MG63 (cell line): ENCODE results near the gene CHMP6. TPM values are rescaled to one million over a fixed set of nuclear protein-coding genes. Genes with fewer than 3 reads are reported as not detected.

Experiments used
- DNase-seq: peaks from one replicate; pipeline ENCODE4 v3.0.0-alpha.2; 2020
- H3K27me3 ChIP-seq: fragments of 250-450 bp; sonication (Bioruptor Pico); 2 replicates; pipeline ENCODE4 v1.5.1; 2020; ENCODE audit warnings: mild to moderate bottlenecking, moderate library complexity
- H3K36me3 ChIP-seq: fragments of 250-450 bp; sonication (Bioruptor Pico); 2 replicates; pipeline ENCODE4 v1.5.1; 2020; ENCODE audit warnings: mild to moderate bottlenecking, moderate library complexity
- H3K4me3 ChIP-seq: fragments of 250-450 bp; sonication (Bioruptor Pico); 2 replicates; pipeline ENCODE4 v1.5.1; 2020; ENCODE audit warnings: mild to moderate bottlenecking, moderate library complexity
- H3K9me3 ChIP-seq: fragments of 250-450 bp; sonication (Bioruptor Pico); 2 replicates; pipeline ENCODE4 v1.5.1; 2020; ENCODE audit warnings: mild to moderate bottlenecking, moderate library complexity
- total RNA-seq: library from RNA; depleted of rRNA; stranded (reverse); fragments of >200 nt; shearing (Covaris generic); gene quantifications from 2 replicates; pipeline ENCODE4 v1.2.3, GENCODE V29; 2014; ENCODE audit warnings: low replicate concordance; rRNA removed

The CHMP6 gene
- 65.4 and 74.3 TPM in 2 replicates for total RNA-seq

GRCh38 chr17:80991645-80992076, at the start of gene CHMP6:
TSS of gene CHMP6 (plus strand) at chr17:80991841. CDS start at chr17:80991919, 78 bp downstream.
- no peaks in the 10 kb centered on the region for H3K27me3 ChIP-seq
- no peaks in the 10 kb centered on the region for H3K9me3 ChIP-seq
- peak within 1 kb of the TSS; percentile 70 for H3K4me3 ChIP-seq
- peaks cover 14% of the 10 kb centered on the region for H3K36me3 ChIP-seq
- DNase-seq = peak; percentile 82

DNA sequence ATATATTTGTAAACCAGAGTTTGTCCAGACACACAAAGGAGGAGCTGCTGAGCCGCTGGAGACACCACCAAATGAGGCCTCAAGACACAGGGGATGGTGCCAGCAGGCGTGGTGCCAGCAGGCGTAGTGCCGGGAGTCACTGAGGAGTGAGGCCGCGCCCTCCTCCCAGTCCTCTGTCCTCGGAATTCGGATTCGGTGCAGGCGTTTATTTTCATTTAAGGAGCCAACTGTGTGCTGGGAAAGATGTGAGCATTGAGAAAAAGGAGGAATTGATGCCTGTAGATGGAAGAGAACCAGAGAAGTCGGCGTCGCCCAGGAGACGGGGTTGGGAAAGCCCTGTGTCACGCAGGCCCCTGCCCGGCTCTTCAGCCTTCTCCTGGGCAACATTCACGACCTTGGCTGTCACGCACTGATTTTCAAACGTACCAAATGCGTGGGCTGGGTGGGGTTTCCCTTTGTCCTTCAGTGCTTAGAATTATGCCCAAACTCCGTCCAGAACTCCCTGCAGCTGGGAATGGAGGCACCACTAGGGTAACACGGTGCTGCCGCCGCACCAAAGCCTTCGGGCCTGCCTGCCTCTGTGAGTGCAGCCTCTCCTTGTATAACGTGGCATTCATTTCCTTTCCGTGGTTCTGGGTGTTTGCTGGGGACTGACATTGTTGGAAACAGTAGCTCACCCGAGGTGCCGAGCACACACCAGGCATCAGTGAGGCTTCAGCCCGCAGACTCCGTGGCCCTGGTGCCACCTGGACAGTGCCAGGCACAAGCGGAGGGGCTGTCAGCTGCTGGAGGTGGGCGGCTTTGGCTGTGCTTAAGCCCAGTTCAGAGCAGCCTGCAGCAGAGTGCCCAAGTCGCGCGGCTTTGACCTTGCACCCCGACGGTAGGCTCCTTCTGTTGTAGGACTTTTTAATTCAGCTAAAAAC, 49.0 kb upstream of the CHMP6 start:
- DNase-seq = peak; percentile 50
- H3K4me3 ChIP-seq = no peak overlapping the region
- peaks cover 59% of the 10 kb centered on the region for H3K36me3 ChIP-seq
- H3K9me3 ChIP-seq = no peaks in the 10 kb centered on the region
- no peaks in the 10 kb centered on the region for H3K27me3 ChIP-seq

- no peak for DNase-seq
Measured at GRCh38 chr17:80943346-80944145, 48.1 kb upstream of the CHMP6 start.

DNA sequence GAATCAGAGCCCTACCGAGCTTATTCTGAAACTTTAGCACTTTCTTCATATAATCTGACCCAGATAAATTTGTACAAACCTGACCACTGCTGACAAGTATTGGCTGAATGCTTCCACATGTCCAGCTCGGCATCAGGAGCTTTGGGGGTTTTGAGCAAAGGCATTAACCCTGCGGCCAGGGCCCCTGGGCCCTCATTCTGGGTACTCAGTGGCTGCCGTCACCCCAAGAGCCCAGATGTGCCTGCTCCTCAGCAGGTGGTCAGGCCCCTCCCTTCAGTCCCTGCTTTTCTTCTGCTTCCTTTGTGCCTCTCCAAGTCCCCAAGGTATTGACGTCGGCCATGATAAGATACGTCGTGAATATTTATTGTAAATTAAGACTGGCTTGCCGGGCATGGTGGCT, 47.3 kb upstream of the CHMP6 start:
- no peak overlapping the region for H3K4me3 ChIP-seq
- H3K36me3 ChIP-seq = peaks cover 62% of the 10 kb centered on the region
- no peaks in the 10 kb centered on the region for H3K9me3 ChIP-seq
- no peak for DNase-seq
- H3K27me3 ChIP-seq = no peaks in the 10 kb centered on the region

More at GRCh38 chr17:80943346-80944145, 48.1 kb upstream of the CHMP6 start:
- no peaks in the 10 kb centered on the region for H3K27me3 ChIP-seq
- peaks cover 60% of the 10 kb centered on the region for H3K36me3 ChIP-seq
- no peak overlapping the region for H3K4me3 ChIP-seq
- no peaks in the 10 kb centered on the region for H3K9me3 ChIP-seq

DNA sequence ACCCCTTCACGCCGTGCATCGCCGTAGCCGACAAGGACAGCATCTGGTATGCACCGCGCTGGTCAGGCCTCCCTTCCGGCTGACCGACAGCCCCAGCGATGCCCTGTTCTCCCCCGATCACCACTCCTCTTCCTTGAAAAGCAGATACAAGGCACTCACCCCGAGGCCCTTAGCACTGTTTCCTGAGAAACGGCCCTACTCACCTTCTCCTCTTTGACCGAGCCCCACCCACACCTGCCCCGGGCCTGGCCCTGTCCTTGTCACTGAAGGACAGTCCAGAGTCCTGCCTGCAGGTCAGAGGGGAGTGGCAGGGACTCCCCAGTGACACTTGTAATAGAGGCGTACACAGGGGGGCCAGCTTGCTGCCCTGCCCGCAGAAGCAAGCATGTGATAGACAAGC, 45.9 kb upstream of the CHMP6 start:
- H3K4me3 ChIP-seq = no peak overlapping the region
- peaks cover 56% of the 10 kb centered on the region for H3K36me3 ChIP-seq
- no peaks in the 10 kb centered on the region for H3K9me3 ChIP-seq
- H3K27me3 ChIP-seq = no peaks in the 10 kb centered on the region
- no peak for DNase-seq

DNA sequence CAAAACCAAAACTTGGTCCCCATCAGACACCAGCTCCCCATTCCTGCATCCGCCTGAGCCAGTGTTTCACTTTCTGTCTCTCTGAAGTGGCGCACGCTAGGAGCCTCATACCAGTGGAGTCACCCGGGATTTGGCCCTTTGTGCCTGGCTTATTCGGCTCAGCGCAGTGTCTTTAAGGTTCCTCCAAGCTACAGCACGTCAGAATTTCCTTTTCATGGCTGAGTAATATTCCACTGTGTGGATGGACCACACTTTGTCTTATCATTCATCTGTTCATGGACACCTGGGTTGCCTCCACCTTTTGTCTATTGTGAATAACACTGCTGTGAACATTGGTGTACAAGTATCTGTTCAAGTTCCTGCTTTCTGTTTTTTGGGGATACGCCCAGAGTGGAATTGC, 45.2 kb upstream of the CHMP6 start:
- Histone ChIP-seq H3K36me3 (peaks cover 54% of the 10 kb centered on the region), H3K4me3 (no peak overlapping the region), H3K27me3 (no peaks in the 10 kb centered on the region), H3K9me3 (no peaks in the 10 kb centered on the region)
- DNase-seq = no peak

- DNase-seq = no peak
- Histone ChIP-seq H3K4me3 (no peak overlapping the region), H3K9me3 (no peaks in the 10 kb centered on the region), H3K27me3 (no peaks in the 10 kb centered on the region), H3K36me3 (peaks cover 51% of the 10 kb centered on the region)
Measured at GRCh38 chr17:80947200-80947940, 44.3 kb upstream of the CHMP6 start.

- Histone ChIP-seq H3K4me3 (no peak overlapping the region), H3K27me3 (no peaks in the 10 kb centered on the region), H3K36me3 (peaks cover 46% of the 10 kb centered on the region), H3K9me3 (no peaks in the 10 kb centered on the region)
- DNase-seq = no peak
Measured at GRCh38 chr17:80948019-80948975, 43.3 kb upstream of the CHMP6 start.

DNA sequence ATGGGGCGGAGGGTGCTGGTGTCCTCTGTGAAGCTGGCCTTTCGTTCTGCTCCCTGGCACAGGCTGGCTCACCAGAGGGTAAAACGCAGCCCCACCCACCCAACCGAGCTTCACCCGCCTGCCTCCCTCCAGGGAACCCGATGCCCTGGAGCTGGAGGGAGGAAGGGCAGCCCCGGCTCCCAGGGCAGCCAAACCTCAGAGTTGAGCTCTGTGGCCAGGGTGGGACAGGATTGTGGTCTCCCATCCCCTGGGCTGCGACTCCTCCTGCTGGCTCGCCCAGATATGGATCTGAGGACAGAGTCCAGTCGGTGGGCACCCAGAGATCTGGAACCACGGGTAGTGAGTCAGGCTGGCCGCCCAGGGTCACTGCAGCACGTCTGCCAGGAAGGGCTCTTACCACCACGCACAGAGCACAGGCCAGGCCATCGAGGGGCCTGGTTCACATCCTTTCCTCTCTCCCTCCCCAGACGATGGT, 42.6 kb upstream of the CHMP6 start:
- Histone ChIP-seq H3K36me3 (peaks cover 46% of the 10 kb centered on the region), H3K4me3 (no peak overlapping the region), H3K27me3 (no peaks in the 10 kb centered on the region), H3K9me3 (no peaks in the 10 kb centered on the region)
- DNase-seq = no peak

GRCh38 chr17:80949451-80950421, 41.9 kb upstream of the CHMP6 start:
- H3K9me3 ChIP-seq = no peaks in the 10 kb centered on the region
- no peaks in the 10 kb centered on the region for H3K27me3 ChIP-seq
- DNase-seq = no peak
- no peak overlapping the region for H3K4me3 ChIP-seq
- H3K36me3 ChIP-seq = peaks cover 44% of the 10 kb centered on the region

DNA sequence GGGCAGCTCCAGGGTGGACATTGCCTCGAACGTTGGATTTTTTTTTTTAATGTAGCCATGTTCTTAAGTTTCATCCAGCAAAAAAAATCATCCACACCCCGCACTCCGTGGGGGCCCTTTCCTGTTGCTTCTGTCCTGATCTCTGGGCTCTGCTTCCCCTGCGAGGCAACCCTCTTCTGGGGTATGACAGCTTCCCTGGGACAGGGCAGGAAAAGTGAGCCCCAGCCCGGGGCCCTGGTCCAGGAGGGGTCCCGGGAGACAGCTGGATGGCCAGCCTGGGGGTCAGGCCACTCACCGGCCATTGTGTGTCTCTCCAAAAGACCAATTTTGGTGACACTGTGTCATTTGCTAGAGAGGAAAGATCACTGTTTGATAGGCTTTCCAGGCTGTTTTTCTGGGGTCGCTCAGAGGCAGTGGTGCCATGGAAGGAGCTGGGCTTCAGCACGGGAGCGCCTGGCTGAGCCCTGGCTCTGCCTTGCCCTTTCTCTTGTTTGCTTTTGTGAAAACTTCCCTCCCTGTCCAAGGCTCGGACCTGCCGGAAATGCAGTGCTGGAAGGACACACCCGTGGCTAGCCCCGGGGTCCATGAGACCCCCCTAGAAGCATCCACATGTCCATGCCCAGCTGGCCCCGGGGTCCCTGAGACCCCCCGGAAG, 41.0 kb upstream of the CHMP6 start:
- Histone ChIP-seq H3K9me3 (no peaks in the 10 kb centered on the region), H3K27me3 (no peaks in the 10 kb centered on the region), H3K4me3 (no peak overlapping the region), H3K36me3 (peaks cover 41% of the 10 kb centered on the region)
- DNase-seq = no peak

DNA sequence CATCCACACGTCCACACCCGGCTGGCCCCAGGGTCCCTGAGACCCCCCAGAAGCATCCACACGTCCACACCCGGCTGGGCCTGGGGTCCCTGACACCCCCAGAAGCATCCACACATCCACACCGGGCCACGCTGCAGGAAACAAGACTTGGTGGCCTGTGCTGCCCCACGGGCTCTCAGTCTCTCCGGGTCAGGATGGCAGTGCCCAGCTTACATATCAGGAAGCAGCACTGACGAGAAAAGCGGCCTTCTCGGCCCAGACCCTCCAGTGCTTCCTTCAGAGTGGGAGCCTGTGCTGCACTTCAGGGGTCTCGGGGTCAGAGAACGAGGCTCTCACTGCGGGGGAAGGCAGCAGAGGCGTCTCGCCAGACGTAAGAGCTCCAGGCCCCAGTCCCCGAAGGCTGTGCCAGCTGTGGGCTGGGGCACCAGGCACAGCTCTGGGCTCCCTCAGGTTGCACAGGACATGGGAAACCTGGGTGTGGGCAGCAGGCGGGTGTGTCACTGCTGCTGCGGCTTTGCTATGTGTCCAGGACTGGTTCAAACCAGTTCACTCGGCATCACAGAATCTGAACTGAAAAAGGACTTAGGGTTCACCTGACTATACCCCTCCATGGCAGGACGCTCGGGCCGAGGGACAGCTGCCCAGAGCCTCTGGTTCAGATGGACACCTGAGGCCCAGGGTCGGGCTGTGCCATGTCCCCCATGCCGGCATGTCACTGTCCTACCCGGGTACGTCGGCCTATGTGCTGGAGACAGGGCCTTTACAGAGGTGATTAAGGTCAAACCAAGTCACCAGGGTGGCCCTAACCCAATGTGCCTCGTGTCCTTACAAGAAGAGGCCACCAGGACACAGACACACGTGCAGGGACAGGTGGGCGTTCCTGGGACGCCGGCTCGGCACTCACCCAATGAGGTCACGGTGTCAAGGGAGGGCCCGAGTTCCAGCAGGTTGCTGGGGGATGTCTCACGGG, 40.2 kb upstream of the CHMP6 start:
- Histone ChIP-seq H3K4me3 (no peak overlapping the region), H3K9me3 (no peaks in the 10 kb centered on the region), H3K36me3 (peaks cover 33% of the 10 kb centered on the region), H3K27me3 (no peaks in the 10 kb centered on the region)
- no peak for DNase-seq

DNA sequence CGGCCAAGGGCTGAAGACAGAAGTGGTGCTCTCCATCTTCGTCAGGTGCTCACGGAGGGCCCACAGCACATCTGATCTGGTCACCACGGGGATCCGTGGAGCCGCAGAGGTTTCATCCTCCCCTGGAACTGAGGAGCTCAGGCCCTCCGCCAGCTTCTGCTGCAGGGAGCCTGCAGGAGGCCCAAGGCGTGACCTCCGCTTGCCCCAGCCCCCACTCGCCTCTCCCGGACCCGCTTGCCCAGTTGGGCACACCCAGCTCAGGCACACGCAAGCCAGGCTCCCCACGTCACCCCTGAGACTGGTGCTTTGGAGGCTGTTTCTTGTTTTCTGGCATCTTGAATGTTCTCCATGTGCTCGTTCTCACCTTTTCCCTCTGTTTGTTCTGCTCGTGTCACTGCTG, 39.4 kb upstream of the CHMP6 start:
- H3K4me3 ChIP-seq = no peak overlapping the region
- no peaks in the 10 kb centered on the region for H3K9me3 ChIP-seq
- H3K27me3 ChIP-seq = no peaks in the 10 kb centered on the region
- no peak for DNase-seq
- H3K36me3 ChIP-seq = peaks cover 24% of the 10 kb centered on the region
